Kidney (tissue), 14 donors: Measurements from ENCODE around the gene KRTAP3-3. TPM values are rescaled to one million over a fixed set of nuclear protein-coding genes. Genes with fewer than 3 reads are reported as not detected.

ENCODE experiments used
- DNase-seq, 5 donors: peaks; one replicate each; pipeline ENCODE4 v3.0.0-alpha.2; 2013 to 2020
- FAIRE-seq: peaks from 2 replicates; lab custom pipeline; 2012; peaks lifted over from hg19 to GRCh38; lab: Jason Lieb, UNC
- H3K27ac ChIP-seq, 2 donors: one replicate each; pipeline ENCODE4 v1.7.0; 2013; ENCODE audit warnings: low read depth in 2 of 2, low read length in 2 of 2, inconsistent platforms in 1 of 2
- H3K27me3 ChIP-seq: one replicate; pipeline ENCODE4 v1.7.1; 2013; ENCODE audit warnings: low read length, inconsistent platforms; ENCODE audit not compliant: control insufficient read depth, insufficient read depth
- H3K36me3 ChIP-seq, 3 donors: one replicate each; pipeline versions ENCODE4 v1.7.0 to v1.7.1; 2013; ENCODE audit warnings: low read length in 3 of 3, control low read depth in 1 of 3, inconsistent platforms in 1 of 3; ENCODE audit not compliant: insufficient read depth in 3 of 3, control insufficient read depth in 2 of 3
- H3K4me1 ChIP-seq, 3 donors: one replicate each; pipeline versions ENCODE4 v1.7.0 to v1.7.1; 2013; ENCODE audit warnings: low read length in 3 of 3, inconsistent platforms in 1 of 3, low read depth in 1 of 3; ENCODE audit not compliant: control insufficient read depth in 2 of 3, insufficient read depth in 2 of 3
- H3K4me3 ChIP-seq, 3 donors: one replicate each; pipeline versions ENCODE4 v1.7.0 to v1.8.1; 2013; ENCODE audit warnings: low read length in 3 of 3, control low read depth in 1 of 3, inconsistent platforms in 1 of 3
- H3K9ac ChIP-seq, 3 donors: one replicate each; pipeline versions ENCODE4 v1.7.0 to v1.7.1; 2013; ENCODE audit warnings: low read length in 3 of 3, control low read depth in 1 of 3, inconsistent platforms in 1 of 3
- H3K9me3 ChIP-seq, 3 donors: one replicate each; pipeline versions ENCODE4 v1.7.0 to v1.7.1; 2013; ENCODE audit warnings: low read length in 3 of 3, control low read depth in 1 of 3, inconsistent platforms in 1 of 3; ENCODE audit not compliant: control insufficient read depth in 2 of 3, insufficient read depth in 1 of 3
- intact Hi-C: fragments of 100-400 bp; cut with DNase I; formaldehyde crosslinking; loops from one replicate; pipeline ENCODE4 v1.11.1; 2022
- polyA plus RNA-seq: library from polyadenylated mRNA; stranded (reverse); fragments of 350-450 nt; fragmentation: Illumina TruSeq; extraction: RNeasy Lipid Tissue Mini Kit (QIAGEN cat#74804); gene quantifications from one replicate; pipeline ENCODE4 v1.2.3, GENCODE V29; 2014; ENCODE audit warnings: low read depth, low replicate concordance; ENCODE audit not compliant: insufficient read depth
- total RNA-seq: library from RNA; stranded (reverse); fragmentation: NEBNext Ultra II Directional; extraction: Animal tissue kit (Norgen Biotek cat#: 25700); gene quantifications from one replicate; pipeline ENCODE4 v1.2.1, GENCODE V29; 2021
- TF ChIP-seq, protein P1 (sequence below): IDR thresholded peaks from 3 replicates; pipeline ENCODE4 v1.5.1; 2012; ENCODE audit warnings: mild to moderate bottlenecking, moderate library complexity, borderline replicate concordance; ENCODE audit not compliant: insufficient read depth; ENCODE audit errors: extremely low read depth
- donor health status: control.
- donor health status: control.
- donor health status: control.
- donor health status: control.
- donor health status: control.
- donor health status: DM: yes; HTN: yes; CAD: no.
- donor health status: Normal renal cell carcinoma (clear cell type).

Gene KRTAP3-3
- total and polyA plus RNA-seq, 2 donors from 2014 or later = not detected

DNA sequence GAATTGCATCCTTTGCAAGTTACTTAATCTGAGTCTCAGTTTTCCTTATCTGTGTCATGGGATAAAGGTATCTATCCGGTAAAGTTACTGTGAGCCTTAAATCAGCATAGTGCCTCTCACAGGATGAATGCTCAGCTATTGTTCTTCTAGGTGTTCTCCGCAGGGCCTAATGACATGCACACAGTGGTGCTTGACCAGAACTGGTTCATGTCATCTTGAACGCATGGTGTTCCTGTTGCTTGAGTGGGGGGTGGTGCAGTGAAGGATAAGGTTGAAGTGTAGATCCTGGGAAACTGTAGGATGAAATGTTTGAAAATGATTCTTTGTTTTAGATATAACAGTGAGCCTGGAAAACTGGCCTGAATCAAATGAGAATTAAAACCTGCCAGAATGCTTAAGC is 13.8 kb downstream of the KRTAP3-3 start:
- no peak for FAIRE-seq
- intact Hi-C loops = no loop called here

DNA sequence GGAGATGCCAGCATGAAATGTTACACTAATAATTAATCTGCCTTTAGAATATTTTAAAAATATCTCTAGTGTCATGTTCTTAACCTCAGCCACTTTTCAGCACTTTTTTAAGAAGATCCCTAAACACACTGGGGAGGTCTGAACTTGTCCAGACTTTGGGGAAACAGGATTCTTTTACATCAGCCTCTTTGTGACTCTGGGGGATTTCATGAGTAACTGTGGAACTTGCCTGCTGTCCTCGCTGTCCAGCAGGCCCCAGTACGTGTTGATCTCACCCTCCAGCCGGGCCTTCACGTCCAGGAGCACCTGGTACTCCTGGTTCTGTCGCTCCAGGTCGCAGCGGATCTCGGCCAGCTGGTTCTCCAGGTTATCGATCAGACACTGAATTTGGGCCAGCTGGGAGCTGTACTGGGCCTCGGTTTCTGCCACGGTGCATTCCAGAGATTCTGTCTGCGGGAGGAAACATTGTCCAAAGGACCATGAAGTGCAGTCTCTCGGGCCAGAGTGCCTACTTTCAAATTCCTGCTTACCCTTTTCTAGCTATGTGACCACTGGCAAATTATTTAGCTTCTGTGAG is 15.3 kb downstream of the KRTAP3-3 start:
- H3K4me3 ChIP-seq = no peak overlapping the region
- TF ChIP-seq, protein P1, sequence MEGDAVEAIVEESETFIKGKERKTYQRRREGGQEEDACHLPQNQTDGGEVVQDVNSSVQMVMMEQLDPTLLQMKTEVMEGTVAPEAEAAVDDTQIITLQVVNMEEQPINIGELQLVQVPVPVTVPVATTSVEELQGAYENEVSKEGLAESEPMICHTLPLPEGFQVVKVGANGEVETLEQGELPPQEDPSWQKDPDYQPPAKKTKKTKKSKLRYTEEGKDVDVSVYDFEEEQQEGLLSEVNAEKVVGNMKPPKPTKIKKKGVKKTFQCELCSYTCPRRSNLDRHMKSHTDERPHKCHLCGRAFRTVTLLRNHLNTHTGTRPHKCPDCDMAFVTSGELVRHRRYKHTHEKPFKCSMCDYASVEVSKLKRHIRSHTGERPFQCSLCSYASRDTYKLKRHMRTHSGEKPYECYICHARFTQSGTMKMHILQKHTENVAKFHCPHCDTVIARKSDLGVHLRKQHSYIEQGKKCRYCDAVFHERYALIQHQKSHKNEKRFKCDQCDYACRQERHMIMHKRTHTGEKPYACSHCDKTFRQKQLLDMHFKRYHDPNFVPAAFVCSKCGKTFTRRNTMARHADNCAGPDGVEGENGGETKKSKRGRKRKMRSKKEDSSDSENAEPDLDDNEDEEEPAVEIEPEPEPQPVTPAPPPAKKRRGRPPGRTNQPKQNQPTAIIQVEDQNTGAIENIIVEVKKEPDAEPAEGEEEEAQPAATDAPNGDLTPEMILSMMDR = no peak
- no peaks in the 10 kb centered on the region for H3K9me3 ChIP-seq
- H3K27me3 ChIP-seq = no peaks in the 10 kb centered on the region
- H3K4me1 ChIP-seq = no peaks in the 10 kb centered on the region
- FAIRE-seq (no peak), DNase-seq (no peak)
- no peak overlapping the region for H3K9ac ChIP-seq
- H3K36me3 ChIP-seq = no peaks in the 10 kb centered on the region
- H3K27ac ChIP-seq = no peak overlapping the region
- intact Hi-C loops = no loop called here

More for the DNA sequence above, 13.8 kb downstream of the KRTAP3-3 start:
- Histone ChIP-seq H3K27me3 (no peaks in the 10 kb centered on the region), H3K9ac (no peak overlapping the region), H3K27ac (no peak overlapping the region), H3K4me1 (no peaks in the 10 kb centered on the region), H3K9me3 (no peaks in the 10 kb centered on the region), H3K36me3 (no peaks in the 10 kb centered on the region), H3K4me3 (no peak overlapping the region)
- DNase-seq = no peak
- TF ChIP-seq, protein P1 = no peak

DNA sequence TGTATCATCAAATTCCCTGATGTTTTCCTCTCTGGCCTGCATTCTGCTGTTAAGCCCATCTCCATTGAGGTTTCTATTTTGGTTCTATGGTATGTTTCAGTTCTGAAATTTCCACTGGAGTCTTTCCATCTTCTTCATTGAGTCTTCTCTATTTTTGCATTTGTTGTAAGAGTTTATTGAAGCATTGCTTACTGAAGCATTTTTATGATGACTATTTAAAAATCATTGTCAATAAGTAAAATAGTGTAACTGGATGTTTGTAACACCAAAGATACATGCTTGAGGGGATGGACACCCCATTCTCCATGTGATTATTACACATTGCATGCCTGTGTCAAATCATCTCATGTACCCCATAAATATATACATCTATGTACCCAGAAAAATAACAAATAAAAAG is 18.4 kb downstream of the KRTAP3-3 start:
- TF ChIP-seq, protein P1 = no peak
- no peak overlapping the region for H3K9ac ChIP-seq
- intact Hi-C loops = no loop called here
- DNase-seq = no peak
- no peaks in the 10 kb centered on the region for H3K4me1 ChIP-seq
- H3K27me3 ChIP-seq = no peaks in the 10 kb centered on the region
- H3K4me3 ChIP-seq = no peak overlapping the region
- no peaks in the 10 kb centered on the region for H3K9me3 ChIP-seq
- H3K36me3 ChIP-seq = no peaks in the 10 kb centered on the region
- no peak for FAIRE-seq
- H3K27ac ChIP-seq = no peak overlapping the region

DNA sequence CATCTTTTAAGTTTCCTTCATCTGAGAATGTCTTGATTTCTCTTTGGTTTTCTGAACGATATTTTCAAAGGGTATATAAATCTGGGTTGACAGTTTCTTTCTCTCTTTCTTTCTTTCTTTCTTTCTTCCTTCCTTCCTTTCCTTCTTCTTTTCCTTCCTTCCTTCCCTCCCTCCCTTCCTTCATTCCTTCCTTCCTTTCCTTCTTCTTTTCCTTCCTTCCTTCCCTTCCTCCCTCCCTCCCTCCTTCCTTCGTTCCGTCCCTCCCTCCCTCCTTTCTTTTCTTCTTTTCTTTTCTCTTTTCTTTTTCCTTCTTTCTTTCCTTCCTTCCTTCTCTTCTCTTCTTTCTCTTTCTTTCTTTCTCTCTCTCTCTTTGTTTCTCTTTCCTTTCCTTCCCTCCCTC is 19.6 kb downstream of the KRTAP3-3 start:
- Histone ChIP-seq H3K4me1 (no peaks in the 10 kb centered on the region), H3K27me3 (no peaks in the 10 kb centered on the region), H3K4me3 (no peak overlapping the region), H3K9me3 (no peaks in the 10 kb centered on the region), H3K27ac (no peak overlapping the region), H3K9ac (no peak overlapping the region), H3K36me3 (no peaks in the 10 kb centered on the region)
- DNase-seq (no peak), FAIRE-seq (no peak)
- intact Hi-C loops = no loop called here
- TF ChIP-seq, protein P1 = no peak
